Loucy (cell line): ENCODE measurements around the gene NPB.
A peak's percentile ranks its signal among the peaks of the same experiment; 100 is the strongest.

ENCODE experiments used
- H2AFZ ChIP-seq: fragments of 200-600 bp; sonication (generic); 2 replicates; pipeline ENCODE4 v1.6.0; 2016; ENCODE audit warnings: antibody characterized with exemption, mild to moderate bottlenecking, low read length, moderate library complexity
- H3F3A ChIP-seq: fragments of 200-600 bp; 2 replicates; pipeline ENCODE4 v1.6.0; 2016; ENCODE audit warnings: antibody characterized with exemption, low read depth, mild to moderate bottlenecking
- H3K27me3 ChIP-seq: fragments of 200-600 bp; sonication (generic); 2 replicates; pipeline ENCODE4 v1.6.1; 2014; ENCODE audit warnings: low read length, mild to moderate bottlenecking; ENCODE audit not compliant: insufficient read depth, poor library complexity, severe bottlenecking
- H3K36me3 ChIP-seq: fragments of 200-600 bp; sonication (generic); 2 replicates; pipeline ENCODE4 v1.6.1; 2016; ENCODE audit warnings: low read length; ENCODE audit not compliant: insufficient read depth
- H3K4me1 ChIP-seq: fragments of 200-600 bp; sonication (generic); 2 replicates; pipeline ENCODE4 v1.5.1; 2014; ENCODE audit warnings: low read length, mild to moderate bottlenecking; ENCODE audit not compliant: insufficient read depth, poor library complexity, severe bottlenecking
- H3K4me2 ChIP-seq: fragments of 200-600 bp; sonication (generic); 2 replicates; pipeline ENCODE4 v1.6.0; 2014; ENCODE audit warnings: antibody characterized with exemption, low read length, low read depth, mild to moderate bottlenecking; ENCODE audit not compliant: poor library complexity, severe bottlenecking
- H3K4me3 ChIP-seq: fragments of 200-600 bp; sonication (generic); 2 replicates; pipeline ENCODE4 v1.5.1; 2014; ENCODE audit warnings: low read length, mild to moderate bottlenecking, mixed read lengths; ENCODE audit not compliant: poor library complexity, severe bottlenecking
- H3K79me2 ChIP-seq: fragments of 200-600 bp; sonication (generic); 2 replicates; pipeline ENCODE4 v1.6.1; 2014; ENCODE audit warnings: low read length; ENCODE audit not compliant: insufficient read depth
- H3K9ac ChIP-seq: fragments of 200-600 bp; sonication (generic); 2 replicates; pipeline ENCODE4 v1.6.0; 2014; ENCODE audit warnings: mild to moderate bottlenecking, low read depth, low read length, moderate library complexity; ENCODE audit not compliant: poor library complexity, severe bottlenecking
- H3K9me2 ChIP-seq: fragments of 200-600 bp; sonication (generic); replicated peaks from 2 replicates; pipeline ENCODE4 v1.6.1; 2016; ENCODE audit warnings: low read depth, low read length, mixed read lengths
- H3K9me3 ChIP-seq: fragments of 200-600 bp; sonication (generic); 2 replicates; pipeline ENCODE4 v1.6.1; 2014; ENCODE audit warnings: mild to moderate bottlenecking, antibody characterized with exemption, low read length, low read depth; ENCODE audit not compliant: insufficient read depth
- H4K20me1 ChIP-seq: fragments of 200-600 bp; sonication (generic); 2 replicates; pipeline ENCODE4 v1.6.0; 2014; ENCODE audit warnings: antibody characterized with exemption, low read length, mild to moderate bottlenecking; ENCODE audit not compliant: insufficient read depth, poor library complexity, severe bottlenecking
- EZH2phosphoT487 ChIP-seq: fragments of 200-600 bp; IDR thresholded peaks from 2 replicates; pipeline ENCODE4 v1.6.1; 2018; ENCODE audit warnings: antibody characterized with exemption, mild to moderate bottlenecking, moderate library complexity, borderline replicate concordance
- TF ChIP-seq, protein P1 (sequence below): fragments of 200-600 bp; sonication (generic); conservative IDR thresholded peaks from 2 replicates; pipeline ENCODE4 v1.5.1; 2014; ENCODE audit warnings: mild to moderate bottlenecking, antibody characterized with exemption, low read length

Gene NPB

DNA sequence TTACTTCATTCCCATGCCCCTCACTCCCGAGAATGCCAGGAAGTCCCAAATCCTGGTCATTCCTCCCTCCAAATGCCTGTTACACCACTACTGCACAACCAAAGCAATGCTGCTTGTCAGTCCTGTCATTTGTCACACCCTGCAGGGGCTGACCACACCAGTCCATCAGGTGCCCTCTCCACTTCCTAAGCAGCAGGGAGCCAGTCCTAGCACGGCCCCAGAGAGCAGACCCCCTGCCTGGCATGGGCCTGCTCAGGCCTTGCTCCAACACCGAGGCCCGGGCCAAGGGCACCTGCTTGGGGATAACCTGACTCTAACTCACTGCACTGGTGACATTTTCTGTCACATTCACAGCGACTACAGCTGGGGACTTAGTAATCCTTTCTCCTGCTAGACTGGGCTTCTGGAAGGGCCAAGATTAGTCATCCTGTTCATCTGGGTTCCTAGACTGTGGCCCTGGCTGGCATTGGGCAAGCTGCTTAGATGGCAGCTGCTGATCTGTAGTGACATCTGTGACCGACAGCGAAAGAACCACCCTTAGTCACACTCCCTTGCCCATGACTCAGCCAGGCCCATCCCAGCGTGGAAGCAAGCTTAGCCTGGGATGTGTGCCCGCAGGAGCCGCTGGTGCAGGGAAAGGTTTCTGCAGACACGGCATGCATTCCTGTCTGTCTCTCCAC lies 16.0 kb upstream of the NPB start:
- H3K4me2 ChIP-seq = peak overlapping the region; percentile 12

GRCh38 chr17:81888105-81888987 lies 13.7 kb upstream of the NPB start:
- no peak overlapping the region for H2AFZ ChIP-seq
- peak overlapping the region; percentile 92 for H3K4me2 ChIP-seq
- H3K4me3 ChIP-seq = peak overlapping the region; percentile 100
- H4K20me1 ChIP-seq = peaks cover 59% of the 10 kb centered on the region
- peaks cover 56% of the 10 kb centered on the region for H3K36me3 ChIP-seq
- TF ChIP-seq, protein P1, sequence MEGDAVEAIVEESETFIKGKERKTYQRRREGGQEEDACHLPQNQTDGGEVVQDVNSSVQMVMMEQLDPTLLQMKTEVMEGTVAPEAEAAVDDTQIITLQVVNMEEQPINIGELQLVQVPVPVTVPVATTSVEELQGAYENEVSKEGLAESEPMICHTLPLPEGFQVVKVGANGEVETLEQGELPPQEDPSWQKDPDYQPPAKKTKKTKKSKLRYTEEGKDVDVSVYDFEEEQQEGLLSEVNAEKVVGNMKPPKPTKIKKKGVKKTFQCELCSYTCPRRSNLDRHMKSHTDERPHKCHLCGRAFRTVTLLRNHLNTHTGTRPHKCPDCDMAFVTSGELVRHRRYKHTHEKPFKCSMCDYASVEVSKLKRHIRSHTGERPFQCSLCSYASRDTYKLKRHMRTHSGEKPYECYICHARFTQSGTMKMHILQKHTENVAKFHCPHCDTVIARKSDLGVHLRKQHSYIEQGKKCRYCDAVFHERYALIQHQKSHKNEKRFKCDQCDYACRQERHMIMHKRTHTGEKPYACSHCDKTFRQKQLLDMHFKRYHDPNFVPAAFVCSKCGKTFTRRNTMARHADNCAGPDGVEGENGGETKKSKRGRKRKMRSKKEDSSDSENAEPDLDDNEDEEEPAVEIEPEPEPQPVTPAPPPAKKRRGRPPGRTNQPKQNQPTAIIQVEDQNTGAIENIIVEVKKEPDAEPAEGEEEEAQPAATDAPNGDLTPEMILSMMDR = no peak
- TF ChIP-seq EZH2phosphoT487 = no peak
- H3K9me2 ChIP-seq = no peaks in the 10 kb centered on the region
- peaks cover 8% of the 10 kb centered on the region for H3K27me3 ChIP-seq
- H3K4me1 ChIP-seq = peaks cover 25% of the 10 kb centered on the region
- no peaks in the 10 kb centered on the region for H3K9me3 ChIP-seq
- H3K9ac ChIP-seq = no peak overlapping the region
- H3F3A ChIP-seq = peaks cover 6% of the 10 kb centered on the region
- H3K79me2 ChIP-seq = peaks cover 88% of the 10 kb centered on the region

More for the DNA sequence above, 16.0 kb upstream of the NPB start:
- Histone ChIP-seq H3F3A (no peaks in the 10 kb centered on the region), H3K36me3 (peaks cover 59% of the 10 kb centered on the region), H3K9me2 (no peaks in the 10 kb centered on the region), H3K4me3 (no peak overlapping the region), H2AFZ (no peak overlapping the region), H3K27me3 (peaks cover 7% of the 10 kb centered on the region), H4K20me1 (peaks cover 58% of the 10 kb centered on the region), H3K9ac (no peak overlapping the region), H3K4me1 (peaks cover 20% of the 10 kb centered on the region), H3K9me3 (no peaks in the 10 kb centered on the region), H3K79me2 (peaks cover 72% of the 10 kb centered on the region)
- TF ChIP-seq EZH2phosphoT487 = no peak
- TF ChIP-seq, protein P1 = no peak

GRCh38 chr17:81888988-81889595 lies 12.9 kb upstream of the NPB start:
- H3K79me2 ChIP-seq = peaks cover 91% of the 10 kb centered on the region

More at GRCh38 chr17:81888988-81889595, 12.9 kb upstream of the NPB start:
- no peak overlapping the region for H2AFZ ChIP-seq
- H3K9me3 ChIP-seq = no peaks in the 10 kb centered on the region
- H3K9ac ChIP-seq = peak overlapping the region; percentile 100
- H3K4me2 ChIP-seq = peak overlapping the region; percentile 92
- H3K4me3 ChIP-seq = peak overlapping the region; percentile 100
- TF ChIP-seq EZH2phosphoT487 = no peak
- TF ChIP-seq, protein P1 = no peak
- H3K4me1 ChIP-seq = peaks cover 25% of the 10 kb centered on the region
- H3K36me3 ChIP-seq = peaks cover 56% of the 10 kb centered on the region
- H3K27me3 ChIP-seq = peaks cover 8% of the 10 kb centered on the region
- H3F3A ChIP-seq = peaks cover 6% of the 10 kb centered on the region
- peaks cover 59% of the 10 kb centered on the region for H4K20me1 ChIP-seq
- H3K9me2 ChIP-seq = no peaks in the 10 kb centered on the region
